GM12892 (cell line): Measurements from ENCODE around the gene PPP6R1.

Experiments used
- POLR2A ChIP-seq: IDR thresholded peaks from 2 replicates; pipeline ENCODE4 v1.6.1; 2011; ENCODE audit warnings: low read depth, low read length, control low read depth
- POLR2AphosphoS5 ChIP-seq: IDR thresholded peaks from 2 replicates; pipeline ENCODE4 v1.6.1; 2011; ENCODE audit warnings: low read depth, low read length, control low read depth
- TAF1 ChIP-seq: IDR thresholded peaks from 2 replicates; pipeline ENCODE4 v1.6.1; 2011; ENCODE audit warnings: low read depth, mild to moderate bottlenecking, control low read depth, low read length, borderline replicate concordance

GRCh38 chr19:55224038-55224665 lies 34.7 kb downstream of the PPP6R1 start:
- no peak for TF ChIP-seq POLR2AphosphoS5
- no peak for TF ChIP-seq TAF1
- no peak for TF ChIP-seq POLR2A
